IgD-negative memory B cell (primary cell): ENCODE data around the gene PPME1. TPM values are rescaled to one million over a fixed set of nuclear protein-coding genes. Genes with fewer than 3 reads are reported as not detected.

Experiments used
- polyA plus RNA-seq: library from polyadenylated mRNA; unstranded; fragments of 300-500 nt; fragmentation: Illumina TruSeq; gene quantifications from one replicate; pipeline ENCODE4 v1.2.3, GENCODE V29; 2021

PPME1 gene
- polyA plus RNA-seq, 1 donor from 2014 or later, result 8.7 TPM

Other genes with a start within 250 kb of the PPME1 start
- gene DNAJB13, start 220.3 kb upstream of the PPME1 start, polyA plus RNA-seq, result 0.35 TPM
- gene UCP2, start 188.4 kb upstream of the PPME1 start, polyA plus RNA-seq, result 1,475 TPM
- 0.19 TPM for gene UCP3, start 162.2 kb upstream of the PPME1 start, polyA plus RNA-seq
- gene C2CD3, start 287 bp upstream of the PPME1 start, polyA plus RNA-seq, result 7.5 TPM
- gene P4HA3, start 140.4 kb downstream of the PPME1 start, polyA plus RNA-seq, result not detected
- 5.2 TPM for gene PGM2L1, start 227.1 kb downstream of the PPME1 start, polyA plus RNA-seq